Activated CD8-positive, alpha-beta memory T cell treated with anti-CD3 and anti-CD28 coated beads, Interleukin-2, amount 50 U/mL, for 1 hour (primary cell): ENCODE results near the gene HS3ST5.

Experiments used
- DNase-seq: peaks from one replicate; pipeline ENCODE4 v3.0.0-alpha.2; 2020; ENCODE audit errors: extremely low read depth

The HS3ST5 gene

GRCh38 chr6:114195631-114196403 lies 147.0 kb downstream of the HS3ST5 start:
- DNase-seq: no peak

GRCh38 chr6:114195027-114195365 lies 147.8 kb downstream of the HS3ST5 start:
- no peak for DNase-seq

- DNase-seq: no peak
Observed at GRCh38 chr6:114194362-114195026, 148.3 kb downstream of the HS3ST5 start.

GRCh38 chr6:114187563-114187962 lies 155.3 kb downstream of the HS3ST5 start:
- DNase-seq: no peak

- DNase-seq: no peak
Observed at GRCh38 chr6:114181664-114182063, 161.2 kb downstream of the HS3ST5 start.

GRCh38 chr6:114179411-114179810 lies 163.4 kb downstream of the HS3ST5 start:
- DNase-seq: no peak

- no peak for DNase-seq
Observed at GRCh38 chr6:114176726-114177125, 166.1 kb downstream of the HS3ST5 start.

GRCh38 chr6:114172576-114173260 lies 170.1 kb downstream of the HS3ST5 start:
- DNase-seq: no peak

- DNase-seq: no peak
Observed at GRCh38 chr6:114171473-114171872, 171.3 kb downstream of the HS3ST5 start.

- DNase-seq: no peak
Observed at GRCh38 chr6:114170958-114171387, 171.8 kb downstream of the HS3ST5 start.

- DNase-seq: no peak
Observed at GRCh38 chr6:114170372-114170771, 172.5 kb downstream of the HS3ST5 start.

- DNase-seq: no peak
Observed at GRCh38 chr6:114169763-114170162, 173.1 kb downstream of the HS3ST5 start.

- no peak for DNase-seq
Observed at GRCh38 chr6:114167583-114168576, 174.9 kb downstream of the HS3ST5 start.

GRCh38 chr6:114164207-114164606 lies 178.6 kb downstream of the HS3ST5 start:
- no peak for DNase-seq

GRCh38 chr6:114162691-114163347 lies 180.0 kb downstream of the HS3ST5 start:
- DNase-seq: no peak

- no peak for DNase-seq
Observed at GRCh38 chr6:114160881-114161280, 181.9 kb downstream of the HS3ST5 start.

- no peak for DNase-seq
Observed at GRCh38 chr6:114159727-114160126, 183.1 kb downstream of the HS3ST5 start.

GRCh38 chr6:114158838-114159694 lies 183.8 kb downstream of the HS3ST5 start:
- DNase-seq: no peak

- DNase-seq: no peak
Observed at GRCh38 chr6:114158411-114158810, 184.4 kb downstream of the HS3ST5 start.

GRCh38 chr6:114157848-114158247 lies 185.0 kb downstream of the HS3ST5 start:
- DNase-seq: no peak
